GM19467 (cell line): ENCODE measurements around the gene PCSK4.

ENCODE experiments used
- ATAC-seq: cut with Tn5 transposase; IDR thresholded peaks from one replicate; pipeline ENCODE4 v1.9.1; 2021; ENCODE audit warnings: mild to moderate bottlenecking, moderate library complexity; ENCODE audit not compliant: unreplicated experiment

Gene PCSK4

GRCh38 chr19:1472231-1473084 is 17.7 kb downstream of the PCSK4 start:
- ATAC-seq: no peak

- ATAC-seq: no peak
These were observed 18.5 kb downstream of the PCSK4 start for GRCh38 chr19:1471515-1472160.

GRCh38 chr19:1471010-1471514 is 19.1 kb downstream of the PCSK4 start:
- ATAC-seq: no peak

GRCh38 chr19:1470305-1471009 is 19.7 kb downstream of the PCSK4 start:
- no peak for ATAC-seq

GRCh38 chr19:1470055-1470304 is 20.2 kb downstream of the PCSK4 start:
- no peak for ATAC-seq

- ATAC-seq: no peak
These were observed 20.7 kb downstream of the PCSK4 start for GRCh38 chr19:1469255-1470054.

- ATAC-seq: no peak
These were observed 21.3 kb downstream of the PCSK4 start for GRCh38 chr19:1468821-1469254.

- ATAC-seq: no peak
These were observed 21.8 kb downstream of the PCSK4 start for GRCh38 chr19:1468274-1468820.

- no peak for ATAC-seq
These were observed 22.5 kb downstream of the PCSK4 start for GRCh38 chr19:1467490-1468273.

GRCh38 chr19:1467215-1467489 is 23.0 kb downstream of the PCSK4 start:
- no peak for ATAC-seq

GRCh38 chr19:1466461-1467214 is 23.5 kb downstream of the PCSK4 start:
- no peak for ATAC-seq

- no peak for ATAC-seq
These were observed 24.1 kb downstream of the PCSK4 start for GRCh38 chr19:1466018-1466460.

GRCh38 chr19:1465191-1466016 is 24.7 kb downstream of the PCSK4 start:
- ATAC-seq: no peak

GRCh38 chr19:1461862-1462261 is 28.3 kb downstream of the PCSK4 start:
- ATAC-seq: no peak

- ATAC-seq: no peak
These were observed 29.8 kb downstream of the PCSK4 start for GRCh38 chr19:1460033-1460995.

- ATAC-seq: no peak
These were observed 30.7 kb downstream of the PCSK4 start for GRCh38 chr19:1459479-1459878.

- ATAC-seq: no peak
These were observed 32.3 kb downstream of the PCSK4 start for GRCh38 chr19:1457892-1458291.
